AG09319 (cell line): ENCODE data around the gene SHROOM3.

ENCODE experiments used
- DNase-seq: peaks from one replicate; pipeline ENCODE4 v3.0.0-alpha.2; 2010; ENCODE audit warnings: low read depth; ENCODE audit errors: extremely low read depth
- TF ChIP-seq, protein P1 (sequence below): IDR thresholded peaks from 2 replicates; pipeline ENCODE4 v1.5.1; 2011; ENCODE audit warnings: low read depth, mild to moderate bottlenecking, inconsistent platforms, low read length, moderate library complexity

Gene SHROOM3

DNA sequence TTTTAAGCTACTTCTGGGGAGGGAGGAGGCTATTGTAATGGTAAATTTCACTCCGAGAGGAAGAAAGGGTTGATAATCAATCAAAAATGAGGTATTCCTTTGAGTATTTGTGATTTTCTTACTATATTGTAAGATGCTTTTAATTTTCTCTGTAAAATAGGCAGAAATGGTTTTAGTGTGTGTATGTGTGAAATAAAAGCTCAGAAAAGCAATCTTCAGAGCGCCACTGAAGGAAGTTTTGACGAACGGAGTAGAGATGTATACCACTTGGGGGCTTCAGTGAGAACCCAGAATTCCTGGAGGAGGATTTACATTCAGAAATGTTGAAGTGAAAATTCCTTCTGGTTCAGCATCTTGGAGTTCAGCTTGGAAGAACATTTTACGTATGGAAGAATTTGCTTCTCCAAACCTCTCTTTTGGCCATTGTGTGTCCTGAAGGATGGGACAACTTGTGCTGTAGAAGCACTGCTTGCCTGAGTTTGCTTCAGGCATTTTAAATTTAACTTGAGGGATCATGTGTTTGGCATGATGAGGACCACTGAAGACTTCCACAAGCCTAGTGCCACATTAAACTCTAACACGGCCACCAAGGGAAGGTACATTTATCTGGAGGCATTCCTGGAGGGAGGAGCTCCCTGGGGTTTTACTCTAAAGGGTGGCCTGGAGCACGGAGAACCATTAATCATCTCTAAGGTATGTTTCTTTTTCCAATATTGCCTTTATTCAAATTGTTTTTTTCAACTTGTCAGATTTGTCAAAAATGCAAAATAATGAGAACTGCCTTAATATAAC, 695 bp downstream of the SHROOM3 start:
- TF ChIP-seq, protein P1, sequence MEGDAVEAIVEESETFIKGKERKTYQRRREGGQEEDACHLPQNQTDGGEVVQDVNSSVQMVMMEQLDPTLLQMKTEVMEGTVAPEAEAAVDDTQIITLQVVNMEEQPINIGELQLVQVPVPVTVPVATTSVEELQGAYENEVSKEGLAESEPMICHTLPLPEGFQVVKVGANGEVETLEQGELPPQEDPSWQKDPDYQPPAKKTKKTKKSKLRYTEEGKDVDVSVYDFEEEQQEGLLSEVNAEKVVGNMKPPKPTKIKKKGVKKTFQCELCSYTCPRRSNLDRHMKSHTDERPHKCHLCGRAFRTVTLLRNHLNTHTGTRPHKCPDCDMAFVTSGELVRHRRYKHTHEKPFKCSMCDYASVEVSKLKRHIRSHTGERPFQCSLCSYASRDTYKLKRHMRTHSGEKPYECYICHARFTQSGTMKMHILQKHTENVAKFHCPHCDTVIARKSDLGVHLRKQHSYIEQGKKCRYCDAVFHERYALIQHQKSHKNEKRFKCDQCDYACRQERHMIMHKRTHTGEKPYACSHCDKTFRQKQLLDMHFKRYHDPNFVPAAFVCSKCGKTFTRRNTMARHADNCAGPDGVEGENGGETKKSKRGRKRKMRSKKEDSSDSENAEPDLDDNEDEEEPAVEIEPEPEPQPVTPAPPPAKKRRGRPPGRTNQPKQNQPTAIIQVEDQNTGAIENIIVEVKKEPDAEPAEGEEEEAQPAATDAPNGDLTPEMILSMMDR, result peak; percentile 1; the same call in 1 of the 2 replicates
- no peak for DNase-seq

DNA sequence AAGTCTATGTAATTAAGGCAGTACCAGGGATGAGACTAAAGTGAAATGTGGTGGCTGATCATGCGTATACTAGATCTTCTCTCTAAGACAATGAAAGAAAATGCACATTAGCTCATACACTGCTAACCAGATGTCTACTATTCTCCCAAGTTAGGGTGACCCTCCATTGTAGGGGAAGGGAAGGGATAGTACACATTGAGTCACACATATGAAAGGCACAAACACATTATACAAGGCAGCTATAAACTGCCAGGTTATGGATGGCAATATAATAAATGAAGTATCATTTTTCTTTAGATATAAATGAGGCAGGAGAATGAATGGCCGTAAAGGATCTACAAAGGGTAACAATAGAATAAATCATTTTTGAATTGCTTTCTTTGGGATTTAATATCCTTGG, 4.5 kb downstream of the SHROOM3 start:
- TF ChIP-seq, protein P1, result no peak

DNA sequence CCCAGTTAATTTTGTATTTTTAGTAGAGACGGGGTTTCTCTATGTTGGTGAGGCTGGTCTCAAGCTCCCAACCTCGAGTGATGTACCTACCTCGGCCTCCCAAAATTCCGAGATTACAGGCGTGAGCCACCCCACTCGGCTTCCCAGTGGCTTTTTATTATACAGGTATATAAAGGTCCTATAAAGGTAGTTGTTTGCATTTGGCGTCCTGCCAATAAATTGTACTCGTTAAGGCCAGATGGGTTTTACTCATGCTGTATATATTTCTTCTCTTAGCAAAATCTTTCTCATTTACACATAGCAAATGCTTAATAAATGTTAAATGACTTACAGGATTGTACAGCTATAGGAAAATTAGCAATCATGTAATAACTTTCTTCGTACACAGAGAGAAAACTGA, 6.9 kb downstream of the SHROOM3 start:
- DNase-seq, result no peak
- TF ChIP-seq, protein P1, result no peak

More for the DNA sequence above, 4.5 kb downstream of the SHROOM3 start:
- no peak for DNase-seq

DNA sequence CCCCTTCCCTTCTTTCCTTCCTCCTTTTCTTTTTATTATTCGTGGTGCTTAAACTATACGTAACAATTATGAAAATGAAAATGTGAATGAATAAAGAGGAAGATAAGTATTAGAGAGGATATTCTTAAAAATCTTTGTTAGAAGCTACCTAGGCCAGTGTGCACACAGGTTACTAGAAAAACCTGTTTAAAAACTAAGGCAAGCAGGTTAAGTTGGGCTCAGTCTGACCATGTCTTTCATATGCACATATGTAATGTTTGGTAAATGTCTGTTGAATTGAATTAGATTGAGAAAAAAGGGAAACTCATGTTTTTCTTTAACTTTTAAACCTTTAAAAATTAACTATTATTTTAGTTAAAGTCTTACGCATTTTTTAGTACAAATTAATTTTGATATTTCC, 7.8 kb downstream of the SHROOM3 start:
- TF ChIP-seq, protein P1, result no peak
- DNase-seq, result no peak

DNA sequence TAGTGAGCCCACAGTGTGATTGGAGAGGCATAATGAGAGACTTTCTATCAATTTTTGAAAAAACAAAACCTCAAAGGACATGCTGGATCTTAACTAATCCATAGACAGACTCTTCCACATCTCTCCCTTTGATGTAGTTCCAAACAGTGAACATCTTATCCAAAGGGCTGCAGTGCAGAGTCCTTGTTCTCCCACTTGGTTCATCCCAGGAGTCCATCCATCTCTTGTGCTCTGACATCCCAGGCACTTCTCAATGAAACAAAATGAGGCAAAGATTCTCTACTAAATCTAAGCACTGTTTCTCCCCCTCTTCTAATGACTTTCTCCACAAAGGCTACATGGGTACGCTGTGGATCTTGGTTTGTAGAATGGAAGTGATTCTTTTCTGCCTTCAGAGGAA, 8.3 kb downstream of the SHROOM3 start:
- TF ChIP-seq, protein P1, result no peak
- no peak for DNase-seq

DNA sequence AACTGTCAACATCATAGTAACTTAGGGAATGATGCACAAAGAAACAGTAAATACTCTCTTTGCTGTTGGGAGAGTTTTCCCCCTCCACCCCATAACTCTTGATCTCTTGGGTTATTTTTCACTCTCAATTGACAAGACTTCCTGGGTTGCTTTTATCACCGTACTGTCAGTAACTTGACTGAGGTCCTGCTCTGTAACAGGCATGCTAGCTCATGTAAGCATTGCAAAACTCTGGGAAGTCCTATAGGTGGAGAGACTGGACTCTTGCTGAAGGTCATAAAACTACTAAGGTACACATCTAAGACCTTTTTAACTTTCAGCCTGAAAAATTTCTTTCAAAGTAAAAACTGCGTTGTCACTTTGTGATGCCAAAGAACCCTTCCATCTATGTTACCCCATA, 10.9 kb downstream of the SHROOM3 start:
- TF ChIP-seq, protein P1, result no peak
- no peak for DNase-seq

DNA sequence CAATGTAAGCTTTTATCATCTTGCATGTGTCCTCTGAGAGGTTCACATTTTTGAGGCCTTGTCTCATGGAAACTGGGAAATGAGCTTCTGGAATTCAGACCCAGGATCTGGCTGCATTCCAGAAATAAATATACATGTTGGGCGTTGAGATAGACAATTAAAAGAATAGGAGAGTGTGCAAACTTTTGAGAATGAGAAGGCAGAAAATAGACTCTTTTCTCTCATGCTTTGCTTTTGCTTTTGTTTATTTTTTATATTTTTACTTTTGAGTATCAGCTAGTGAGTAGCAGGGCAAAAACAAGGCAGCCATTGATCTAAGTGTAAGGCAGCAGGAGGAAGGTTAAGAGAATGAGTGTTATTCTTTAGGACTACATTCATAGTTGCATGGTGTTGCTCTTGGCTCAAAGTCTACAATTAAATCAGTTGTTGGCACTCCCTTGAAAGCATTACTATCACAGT, 12.4 kb downstream of the SHROOM3 start:
- TF ChIP-seq, protein P1, result no peak
- no peak for DNase-seq
